ENCODE results near the gene RBM28.

RBM28 gene

GRCh38 chr7:128259131-128260061 lies 84.3 kb downstream of the RBM28 start:
- no peak for DNase-seq (ENCODE audit: low read depth)
- TF ChIP-seq POLR2A (IDR thresholded peaks at IDR 0.05; ENCODE audit: extremely low read depth, insufficient read length) (no peak), CTCF (IDR thresholded peaks at IDR 0.05; ENCODE audit: low read depth, low read length) (no peak), MYC (IDR thresholded peaks at IDR 0.05; ENCODE audit: low read depth, low read length) (no peak), MAX (IDR thresholded peaks at IDR 0.05; ENCODE audit: low read depth, low read length) (no peak)
- H3K4me3 ChIP-seq (ENCODE audit: low read depth, low read length) = no peak overlapping the region

- no peak for TF ChIP-seq MAX (IDR thresholded peaks at IDR 0.05; ENCODE audit: low read depth, low read length)
- TF ChIP-seq MYC (IDR thresholded peaks at IDR 0.05; ENCODE audit: low read depth, low read length) = no peak
- TF ChIP-seq CTCF (IDR thresholded peaks at IDR 0.05; ENCODE audit: low read depth, low read length) = no peak
- TF ChIP-seq POLR2A (IDR thresholded peaks at IDR 0.05; ENCODE audit: extremely low read depth, insufficient read length) = no peak
- DNase-seq (ENCODE audit: low read depth) = no peak
Observed at GRCh38 chr7:128257458-128257857, 86.2 kb downstream of the RBM28 start.

GRCh38 chr7:128255271-128255670 lies 88.4 kb downstream of the RBM28 start:
- DNase-seq (ENCODE audit: low read depth) = no peak

More at GRCh38 chr7:128257458-128257857, 86.2 kb downstream of the RBM28 start:
- H3K4me3 ChIP-seq (ENCODE audit: low read depth, low read length) = no peak overlapping the region

GRCh38 chr7:128254470-128254869 lies 89.2 kb downstream of the RBM28 start:
- no peak for DNase-seq (ENCODE audit: low read depth)
- TF ChIP-seq POLR2A (IDR thresholded peaks at IDR 0.05; ENCODE audit: extremely low read depth, insufficient read length) (no peak), CTCF (IDR thresholded peaks at IDR 0.05; ENCODE audit: low read depth, low read length) (no peak), MAX (IDR thresholded peaks at IDR 0.05; ENCODE audit: low read depth, low read length) (no peak), MYC (IDR thresholded peaks at IDR 0.05; ENCODE audit: low read depth, low read length) (no peak)
- no peak overlapping the region for H3K4me3 ChIP-seq (ENCODE audit: low read depth, low read length)

More at GRCh38 chr7:128255271-128255670, 88.4 kb downstream of the RBM28 start:
- TF ChIP-seq MAX (IDR thresholded peaks at IDR 0.05; ENCODE audit: low read depth, low read length) (no peak), MYC (IDR thresholded peaks at IDR 0.05; ENCODE audit: low read depth, low read length) (no peak), POLR2A (IDR thresholded peaks at IDR 0.05; ENCODE audit: extremely low read depth, insufficient read length) (no peak), CTCF (IDR thresholded peaks at IDR 0.05; ENCODE audit: low read depth, low read length) (no peak)
- no peak overlapping the region for H3K4me3 ChIP-seq (ENCODE audit: low read depth, low read length)

GRCh38 chr7:128253701-128254100 lies 90.0 kb downstream of the RBM28 start:
- DNase-seq (ENCODE audit: low read depth) = no peak
- TF ChIP-seq MYC (IDR thresholded peaks at IDR 0.05; ENCODE audit: low read depth, low read length) (no peak), CTCF (IDR thresholded peaks at IDR 0.05; ENCODE audit: low read depth, low read length) (no peak), MAX (IDR thresholded peaks at IDR 0.05; ENCODE audit: low read depth, low read length) (no peak), POLR2A (IDR thresholded peaks at IDR 0.05; ENCODE audit: extremely low read depth, insufficient read length) (no peak)
- H3K4me3 ChIP-seq (ENCODE audit: low read depth, low read length) = no peak overlapping the region

Data from NB4 (cell line).